ENCODE measurements around the gene FAM131A.
A peak's percentile ranks its signal among the peaks of the same experiment; 100 is the strongest.

The FAM131A gene

DNA sequence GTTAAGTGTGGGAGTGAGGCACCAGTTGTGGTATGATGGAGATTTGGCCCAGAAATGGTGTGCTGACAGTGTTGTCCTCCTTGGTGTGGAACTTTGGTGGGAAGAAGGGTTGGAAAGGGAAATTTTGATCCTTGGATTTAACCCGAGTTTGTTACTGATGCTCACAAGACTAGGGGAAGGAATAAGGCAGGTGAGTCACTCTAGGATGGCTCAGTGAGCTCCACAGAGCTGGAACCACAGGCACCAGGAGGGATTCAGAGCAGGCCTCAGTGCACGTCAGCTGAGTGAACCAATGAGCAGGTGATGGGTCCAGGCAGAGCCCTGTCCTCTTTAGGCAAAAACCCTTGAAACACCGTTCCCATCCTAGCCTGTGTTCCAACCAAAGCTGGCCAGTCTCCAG lies 53.9 kb downstream of the FAM131A start:
- H3K4me3 ChIP-seq (ENCODE audit: control insufficient read depth, low read depth, low read length): no peak overlapping the region
- DNase-seq (ENCODE audit: low read depth): peak; percentile 12
- TF ChIP-seq, protein P1, sequence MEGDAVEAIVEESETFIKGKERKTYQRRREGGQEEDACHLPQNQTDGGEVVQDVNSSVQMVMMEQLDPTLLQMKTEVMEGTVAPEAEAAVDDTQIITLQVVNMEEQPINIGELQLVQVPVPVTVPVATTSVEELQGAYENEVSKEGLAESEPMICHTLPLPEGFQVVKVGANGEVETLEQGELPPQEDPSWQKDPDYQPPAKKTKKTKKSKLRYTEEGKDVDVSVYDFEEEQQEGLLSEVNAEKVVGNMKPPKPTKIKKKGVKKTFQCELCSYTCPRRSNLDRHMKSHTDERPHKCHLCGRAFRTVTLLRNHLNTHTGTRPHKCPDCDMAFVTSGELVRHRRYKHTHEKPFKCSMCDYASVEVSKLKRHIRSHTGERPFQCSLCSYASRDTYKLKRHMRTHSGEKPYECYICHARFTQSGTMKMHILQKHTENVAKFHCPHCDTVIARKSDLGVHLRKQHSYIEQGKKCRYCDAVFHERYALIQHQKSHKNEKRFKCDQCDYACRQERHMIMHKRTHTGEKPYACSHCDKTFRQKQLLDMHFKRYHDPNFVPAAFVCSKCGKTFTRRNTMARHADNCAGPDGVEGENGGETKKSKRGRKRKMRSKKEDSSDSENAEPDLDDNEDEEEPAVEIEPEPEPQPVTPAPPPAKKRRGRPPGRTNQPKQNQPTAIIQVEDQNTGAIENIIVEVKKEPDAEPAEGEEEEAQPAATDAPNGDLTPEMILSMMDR (conservative IDR thresholded peaks at IDR 0.05; ENCODE audit: control insufficient read depth, insufficient read depth, low read depth, low read length): no peak

DNA sequence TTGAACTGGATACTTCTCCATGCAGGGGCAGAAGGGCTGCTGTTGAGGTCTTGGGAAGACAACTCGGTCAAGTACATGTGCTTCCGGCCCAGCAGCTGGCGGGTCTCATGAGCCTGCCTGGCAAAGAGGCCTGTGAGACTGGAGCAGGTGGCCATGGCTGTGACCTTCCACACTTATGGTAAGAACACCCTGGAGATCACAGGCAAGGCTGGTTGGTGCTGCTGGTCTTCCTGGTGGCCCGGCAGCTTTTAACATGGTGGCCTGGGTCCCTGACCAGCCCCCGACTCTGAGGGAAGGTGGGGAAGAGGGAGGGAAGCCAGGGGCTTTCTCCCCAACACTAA lies 57.9 kb downstream of the FAM131A start:
- no peak overlapping the region for H3K4me3 ChIP-seq (ENCODE audit: control insufficient read depth, low read depth, low read length)
- TF ChIP-seq, protein P1 (conservative IDR thresholded peaks at IDR 0.05; ENCODE audit: control insufficient read depth, insufficient read depth, low read depth, low read length): no peak
- no peak for DNase-seq (ENCODE audit: low read depth)
